MM.1S (cell line): ENCODE results near the gene LRRC1.

Source experiments
- DNase-seq: peaks from one replicate; pipeline ENCODE4 v3.0.0-alpha.2; 2015
- H2AFZ ChIP-seq: fragments of 300-600 bp; sonication (generic); 2 replicates; pipeline ENCODE4 v1.6.0; 2016; ENCODE audit warnings: antibody characterized with exemption, low read length
- H3F3A ChIP-seq: fragments of 300-600 bp; sonication (generic); 2 replicates; pipeline ENCODE4 v1.6.1; 2016; ENCODE audit warnings: mild to moderate bottlenecking, antibody characterized with exemption, low read length, moderate library complexity, mixed read lengths; ENCODE audit not compliant: insufficient read depth
- H3K27ac ChIP-seq: fragments of 300-600 bp; sonication (generic); 2 replicates; pipeline ENCODE4 v1.5.1; 2016; ENCODE audit warnings: mild to moderate bottlenecking, low read length
- H3K27me3 ChIP-seq: fragments of 300-600 bp; sonication (generic); replicated peaks from 2 replicates; pipeline ENCODE4 v1.6.0; 2016; ENCODE audit warnings: low read length; ENCODE audit not compliant: insufficient read depth
- H3K36me3 ChIP-seq: fragments of 300-600 bp; sonication (generic); replicated peaks from 2 replicates; pipeline ENCODE4 v1.6.1; 2016; ENCODE audit warnings: mild to moderate bottlenecking, low read length, mixed read lengths; ENCODE audit not compliant: insufficient read depth
- H3K4me1 ChIP-seq: fragments of 300-600 bp; sonication (generic); 2 replicates; pipeline ENCODE4 v1.6.1; 2016; ENCODE audit warnings: low read length, mixed read lengths
- H3K4me2 ChIP-seq: fragments of 300-600 bp; sonication (generic); 2 replicates; pipeline ENCODE4 v1.6.0; 2016; ENCODE audit warnings: low read depth, low read length
- H3K4me3 ChIP-seq: fragments of 300-600 bp; sonication (generic); 2 replicates; pipeline ENCODE4 v1.5.1; 2016; ENCODE audit warnings: low read length, mixed read lengths
- H3K79me2 ChIP-seq: fragments of 300-600 bp; sonication (generic); 2 replicates; pipeline ENCODE4 v1.6.1; 2016; ENCODE audit warnings: mixed run types, low read length, mixed read lengths
- H3K9ac ChIP-seq: fragments of 300-600 bp; sonication (generic); 2 replicates; pipeline ENCODE4 v1.6.1; 2016; ENCODE audit warnings: low read length, mixed read lengths
- H3K9me2 ChIP-seq: fragments of 300-600 bp; sonication (generic); replicated peaks from 2 replicates; pipeline ENCODE4 v1.6.1; 2016; ENCODE audit warnings: mild to moderate bottlenecking, low read length, mixed read lengths; ENCODE audit not compliant: insufficient read depth
- H3K9me3 ChIP-seq: fragments of 300-600 bp; sonication (generic); replicated peaks from 2 replicates; pipeline ENCODE4 v1.6.1; 2016; ENCODE audit warnings: mild to moderate bottlenecking, low read length, mixed read lengths; ENCODE audit not compliant: insufficient read depth
- H4K20me1 ChIP-seq: fragments of 300-600 bp; sonication (generic); 2 replicates; pipeline ENCODE4 v1.6.1; 2016; ENCODE audit warnings: mild to moderate bottlenecking, low read length, moderate library complexity, mixed read lengths; ENCODE audit not compliant: insufficient read depth
- CTCF ChIP-seq: fragments of 300-600 bp; sonication (generic); IDR thresholded peaks from 2 replicates; pipeline ENCODE4 v1.5.1; 2016; ENCODE audit warnings: antibody characterized with exemption, low read length, mixed read lengths
- EZH2 ChIP-seq: fragments of 300-600 bp; sonication (generic); optimal IDR thresholded peaks from 2 replicates; pipeline ENCODE3; 2017; ENCODE audit warnings: low read depth, mild to moderate bottlenecking, antibody characterized with exemption, low read length, mixed read lengths
- EZH2phosphoT487 ChIP-seq: fragments of 300-600 bp; sonication (generic); IDR thresholded peaks from 2 replicates; pipeline ENCODE4 v1.6.1; 2018; ENCODE audit warnings: antibody characterized with exemption, low read length

The LRRC1 gene

DNA sequence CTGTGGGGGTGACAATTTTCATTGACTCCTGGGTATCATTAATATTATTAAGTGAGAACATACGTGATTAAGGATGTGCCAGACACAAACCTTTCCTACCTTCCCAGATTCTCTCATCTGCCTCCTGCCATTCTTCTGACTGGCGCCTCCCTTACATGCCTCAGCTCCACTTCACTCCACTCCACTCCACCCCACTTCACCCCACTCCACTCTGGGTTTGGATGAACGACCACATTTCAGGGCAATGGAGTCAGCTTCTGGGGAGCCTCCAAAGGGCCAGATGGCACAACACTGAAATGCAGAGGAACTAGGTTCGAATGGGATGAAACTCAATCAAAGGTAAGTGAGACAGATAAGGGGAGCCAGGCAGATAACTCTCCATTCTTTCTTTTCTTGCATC, 40.5 kb upstream of the LRRC1 start:
- Histone ChIP-seq H3K4me2 (no peak overlapping the region), H3K4me1 (no peaks in the 10 kb centered on the region), H3K27me3 (no peaks in the 10 kb centered on the region), H3F3A (no peaks in the 10 kb centered on the region), H3K9me2 (no peaks in the 10 kb centered on the region), H2AFZ (no peak overlapping the region), H3K36me3 (no peaks in the 10 kb centered on the region), H3K4me3 (no peak overlapping the region), H3K27ac (no peak overlapping the region), H3K9ac (no peak overlapping the region), H3K9me3 (no peaks in the 10 kb centered on the region), H4K20me1 (no peaks in the 10 kb centered on the region), H3K79me2 (no peaks in the 10 kb centered on the region)
- no peak for TF ChIP-seq CTCF
- no peak for TF ChIP-seq EZH2phosphoT487
- no peak for TF ChIP-seq EZH2
- DNase-seq: no peak

DNA sequence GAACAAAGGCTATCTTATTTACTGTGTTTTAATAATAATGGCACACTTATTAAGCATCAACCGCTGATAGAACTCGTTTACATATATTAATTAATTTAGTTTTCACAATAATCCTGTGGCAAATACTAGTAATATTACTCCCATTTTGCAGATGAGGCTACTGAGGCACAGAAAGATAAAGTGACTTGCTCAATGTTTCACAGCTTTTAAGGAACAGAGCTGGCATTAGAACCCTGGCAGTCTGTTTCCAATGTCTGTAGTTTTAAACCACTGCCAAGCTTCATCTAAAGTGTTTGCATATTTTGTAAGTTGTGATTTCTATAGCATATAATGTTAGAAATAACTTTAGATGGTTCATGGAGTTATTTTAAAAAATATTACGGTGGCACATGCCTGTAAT, 38.4 kb upstream of the LRRC1 start:
- H4K20me1 ChIP-seq: no peaks in the 10 kb centered on the region
- H3K9me2 ChIP-seq: no peaks in the 10 kb centered on the region
- no peaks in the 10 kb centered on the region for H3K4me1 ChIP-seq
- no peak overlapping the region for H3K9ac ChIP-seq
- H3K27ac ChIP-seq: no peak overlapping the region
- H3F3A ChIP-seq: no peaks in the 10 kb centered on the region
- H3K36me3 ChIP-seq: no peaks in the 10 kb centered on the region
- no peak for DNase-seq
- no peak overlapping the region for H2AFZ ChIP-seq
- H3K79me2 ChIP-seq: no peaks in the 10 kb centered on the region
- no peaks in the 10 kb centered on the region for H3K9me3 ChIP-seq
- H3K4me2 ChIP-seq: no peak overlapping the region
- H3K4me3 ChIP-seq: no peak overlapping the region
- no peak for TF ChIP-seq EZH2
- no peak for TF ChIP-seq EZH2phosphoT487
- TF ChIP-seq CTCF: no peak
- H3K27me3 ChIP-seq: no peaks in the 10 kb centered on the region

DNA sequence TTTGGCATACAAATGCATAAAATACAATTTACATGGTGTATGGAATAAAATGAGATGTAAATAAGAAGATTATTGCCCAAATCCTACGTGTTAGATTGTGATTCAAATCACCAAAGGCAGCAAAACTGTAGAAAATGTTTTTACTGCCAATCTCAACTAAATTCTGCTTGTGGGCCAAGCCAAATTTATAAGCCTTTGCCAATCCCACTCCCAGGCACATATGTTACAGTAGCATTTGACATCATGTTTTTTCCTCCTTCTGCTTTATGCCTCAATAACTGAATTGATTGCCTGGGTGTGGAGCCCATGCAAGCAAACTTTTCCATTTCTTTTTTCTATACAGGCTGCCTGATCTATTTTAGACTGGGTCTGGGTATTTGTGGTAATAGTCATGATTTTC, 36.3 kb upstream of the LRRC1 start:
- no peaks in the 10 kb centered on the region for H3K9me3 ChIP-seq
- H3K9ac ChIP-seq: no peak overlapping the region
- no peaks in the 10 kb centered on the region for H3K9me2 ChIP-seq
- no peak overlapping the region for H3K4me3 ChIP-seq
- no peaks in the 10 kb centered on the region for H3K27me3 ChIP-seq
- H3F3A ChIP-seq: no peaks in the 10 kb centered on the region
- TF ChIP-seq EZH2phosphoT487: no peak
- TF ChIP-seq EZH2: no peak
- TF ChIP-seq CTCF: no peak
- H3K79me2 ChIP-seq: no peaks in the 10 kb centered on the region
- H3K4me2 ChIP-seq: no peak overlapping the region
- H3K4me1 ChIP-seq: no peaks in the 10 kb centered on the region
- DNase-seq: no peak
- H3K36me3 ChIP-seq: no peaks in the 10 kb centered on the region
- H2AFZ ChIP-seq: no peak overlapping the region
- no peaks in the 10 kb centered on the region for H4K20me1 ChIP-seq
- no peak overlapping the region for H3K27ac ChIP-seq
